Activated CD8-positive, alpha-beta memory T cell treated with anti-CD3 and anti-CD28 coated beads for 1 hour (primary cell): Measurements from ENCODE around the gene SRCIN1.
"Not testable (repeated sequence)": the region's sequence is repeated elsewhere in the genome, so short reads cannot be mapped to it uniquely, and the experiment has no call there.

ENCODE experiments used
- DNase-seq, 2 donors: peaks; one replicate each; pipeline ENCODE4 v3.0.0-alpha.2; 2020; ENCODE audit warnings: low read depth in 1 of 2; ENCODE audit errors: extremely low read depth in 1 of 2

The SRCIN1 gene

GRCh38 chr17:38491346-38492066, 114.2 kb downstream of the SRCIN1 start:
- not testable (repeated sequence) for DNase-seq

- not testable (repeated sequence) for DNase-seq
Measured at GRCh38 chr17:38489774-38490173, 116.0 kb downstream of the SRCIN1 start.

- DNase-seq = not testable (repeated sequence)
Measured at GRCh38 chr17:38485681-38486298, 120.0 kb downstream of the SRCIN1 start.

- DNase-seq = no peak
Measured at GRCh38 chr17:38485146-38485468, 120.6 kb downstream of the SRCIN1 start.

- peak; percentile 13 to 35 for DNase-seq
Measured at GRCh38 chr17:38484242-38485145, 121.3 kb downstream of the SRCIN1 start.

GRCh38 chr17:38482700-38483043, 123.1 kb downstream of the SRCIN1 start:
- not testable (repeated sequence) for DNase-seq

- not testable (repeated sequence) for DNase-seq
Measured at GRCh38 chr17:38482039-38482699, 123.6 kb downstream of the SRCIN1 start.
